ENCODE measurements around the gene OR1K1. TPM values are rescaled to one million over a fixed set of nuclear protein-coding genes. Genes with fewer than 3 reads are reported as not detected.
A peak's percentile ranks its signal among the peaks of the same experiment; 100 is the strongest.
"Not testable (repeated sequence)": the region's sequence is repeated elsewhere in the genome, so short reads cannot be mapped to it uniquely, and the experiment has no call there.

Gene OR1K1
- total RNA-seq, 3 donors from 2014 or later = not detected

GRCh38 chr9:122821278-122821943, 21.5 kb downstream of the OR1K1 start:
- ATAC-seq = no peak
- H3K4me3 Mint-ChIP-seq = no peak overlapping the region
- H3K4me1 Mint-ChIP-seq (ENCODE audit: low read depth) = peaks cover 52% of the 10 kb centered on the region

GRCh38 chr9:122822056-122822455, 22.1 kb downstream of the OR1K1 start:
- peaks cover 22% of the 10 kb centered on the region for H3K36me3 Mint-ChIP-seq (ENCODE audit: insufficient read depth)
- H3K4me1 Mint-ChIP-seq (ENCODE audit: low read depth) = peaks cover 53% of the 10 kb centered on the region
- H3K9me3 Mint-ChIP-seq = no peaks in the 10 kb centered on the region
- no peak for ATAC-seq
- no peaks in the 10 kb centered on the region for H3K27me3 Mint-ChIP-seq (ENCODE audit: low read depth)
- no peak for DNase-seq
- no peak overlapping the region for H3K4me3 Mint-ChIP-seq

More at GRCh38 chr9:122821278-122821943, 21.5 kb downstream of the OR1K1 start:
- no peak for DNase-seq
- Mint-ChIP-seq H3K27me3 (ENCODE audit: low read depth) (no peaks in the 10 kb centered on the region), H3K9me3 (no peaks in the 10 kb centered on the region), H3K36me3 (ENCODE audit: insufficient read depth) (peaks cover 19% of the 10 kb centered on the region)

- ATAC-seq = no peak
- DNase-seq = no peak
- Mint-ChIP-seq H3K27me3 (ENCODE audit: low read depth) (no peaks in the 10 kb centered on the region), H3K4me1 (ENCODE audit: low read depth) (peaks cover 57% of the 10 kb centered on the region), H3K9me3 (no peaks in the 10 kb centered on the region), H3K36me3 (ENCODE audit: insufficient read depth) (peaks cover 22% of the 10 kb centered on the region), H3K4me3 (no peak overlapping the region)
Observed at GRCh38 chr9:122822938-122823337, 23.0 kb downstream of the OR1K1 start.

GRCh38 chr9:122827761-122828093, 27.8 kb downstream of the OR1K1 start:
- no peaks in the 10 kb centered on the region for H3K9me3 Mint-ChIP-seq
- H3K36me3 Mint-ChIP-seq (ENCODE audit: insufficient read depth) = peaks cover 11% of the 10 kb centered on the region
- peak; percentile 2 to 6 for ATAC-seq
- no peak for DNase-seq
- H3K4me3 Mint-ChIP-seq = peak overlapping the region; percentile 98
- H3K27me3 Mint-ChIP-seq (ENCODE audit: low read depth) = no peaks in the 10 kb centered on the region
- H3K4me1 Mint-ChIP-seq (ENCODE audit: low read depth) = peaks cover 37% of the 10 kb centered on the region

DNA sequence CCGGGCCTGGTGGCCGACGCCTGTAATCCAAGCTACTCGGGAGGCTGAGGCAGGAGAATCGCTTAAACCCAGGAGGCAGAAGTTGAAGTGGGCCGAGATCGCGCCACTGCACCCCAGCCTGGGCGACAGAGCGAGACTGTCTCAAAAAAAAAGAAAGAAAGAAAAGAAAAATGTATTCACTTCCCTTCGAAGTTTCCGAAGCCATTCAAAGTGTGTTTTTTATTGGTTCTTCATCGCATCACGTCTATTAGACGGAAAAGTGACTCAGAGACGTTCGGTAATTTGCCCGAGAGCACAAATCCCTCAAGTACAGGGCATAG, 29.0 kb downstream of the OR1K1 start:
- not testable (repeated sequence) for H3K9me3 Mint-ChIP-seq; H3K27me3 Mint-ChIP-seq (ENCODE audit: low read depth); DNase-seq; H3K36me3 Mint-ChIP-seq (ENCODE audit: insufficient read depth); ATAC-seq
- Mint-ChIP-seq H3K4me1 (ENCODE audit: low read depth) (peaks cover 33% of the 10 kb centered on the region), H3K4me3 (peak overlapping the region; percentile 98)

- peak overlapping the region; percentile 41 for H3K4me3 Mint-ChIP-seq
- H3K27me3 Mint-ChIP-seq (ENCODE audit: low read depth) = no peaks in the 10 kb centered on the region
- ATAC-seq (no peak), DNase-seq (no peak)
- no peaks in the 10 kb centered on the region for H3K9me3 Mint-ChIP-seq
- H3K36me3 Mint-ChIP-seq (ENCODE audit: insufficient read depth) = no peaks in the 10 kb centered on the region
- peaks cover 17% of the 10 kb centered on the region for H3K4me1 Mint-ChIP-seq (ENCODE audit: low read depth)
Observed at GRCh38 chr9:122832194-122832593, 32.3 kb downstream of the OR1K1 start.

DNA sequence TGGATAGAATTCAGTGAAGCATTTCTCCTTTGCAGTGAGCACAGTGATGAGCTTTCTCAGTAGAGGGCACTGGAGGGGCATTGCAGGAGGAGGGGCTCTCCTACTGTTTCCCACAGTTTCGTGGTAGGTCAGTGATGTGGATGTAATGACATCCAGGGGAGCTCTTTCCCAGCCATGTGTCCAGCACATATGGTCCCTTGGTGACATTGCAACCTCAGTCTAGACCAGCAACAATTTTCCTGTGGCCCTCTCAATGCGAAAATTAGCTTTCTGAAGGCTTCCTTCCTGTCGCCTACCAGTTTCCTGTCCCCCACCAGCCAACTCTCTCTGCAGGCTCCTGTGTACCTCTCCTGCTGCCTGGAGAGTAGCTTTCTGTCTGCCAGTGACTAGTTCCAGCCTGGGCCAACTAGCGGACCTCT, 35.4 kb downstream of the OR1K1 start:
- H3K9me3 Mint-ChIP-seq = no peaks in the 10 kb centered on the region
- no peaks in the 10 kb centered on the region for H3K36me3 Mint-ChIP-seq (ENCODE audit: insufficient read depth)
- peak overlapping the region; percentile 50 for H3K4me3 Mint-ChIP-seq
- no peaks in the 10 kb centered on the region for H3K27me3 Mint-ChIP-seq (ENCODE audit: low read depth)
- ATAC-seq (peak; percentile 58 to 67), DNase-seq (no peak)
- H3K4me1 Mint-ChIP-seq (ENCODE audit: low read depth) = peaks cover 14% of the 10 kb centered on the region

DNA sequence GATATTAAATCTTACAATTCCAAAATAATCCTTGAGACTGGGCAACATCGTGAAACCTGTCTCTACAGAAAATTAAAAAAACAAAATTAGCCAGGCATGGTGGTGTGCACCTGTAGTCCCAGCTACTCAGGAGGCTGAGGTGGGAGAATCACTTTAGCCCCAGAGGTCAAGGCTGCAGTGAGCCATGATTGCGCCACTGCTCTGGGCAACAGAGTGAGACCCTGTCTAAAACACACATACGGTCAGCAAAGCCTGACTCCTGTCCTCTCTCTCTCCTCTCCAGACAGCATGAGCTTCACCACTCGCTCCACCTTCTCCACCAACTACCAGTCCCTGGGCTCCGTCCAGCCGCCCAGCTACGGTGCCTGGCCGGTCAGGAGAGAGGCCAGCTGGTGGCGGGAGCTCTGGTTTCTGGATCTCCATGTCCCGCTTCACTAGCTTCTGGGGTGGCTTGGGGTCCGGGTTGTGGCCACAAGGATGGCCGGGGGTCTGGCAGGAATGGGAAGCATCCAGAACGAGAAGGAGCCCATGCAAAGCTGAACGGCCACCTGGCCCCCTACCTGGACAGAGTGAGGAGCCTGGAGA, 37.4 kb downstream of the OR1K1 start:
- no peaks in the 10 kb centered on the region for H3K27me3 Mint-ChIP-seq (ENCODE audit: low read depth)
- H3K4me1 Mint-ChIP-seq (ENCODE audit: low read depth) = peaks cover 12% of the 10 kb centered on the region
- H3K9me3 Mint-ChIP-seq = no peaks in the 10 kb centered on the region
- H3K4me3 Mint-ChIP-seq = no peak overlapping the region
- ATAC-seq (no peak), DNase-seq (no peak)
- H3K36me3 Mint-ChIP-seq (ENCODE audit: insufficient read depth) = no peaks in the 10 kb centered on the region

- not testable (repeated sequence) for H3K9me3 Mint-ChIP-seq
Observed at GRCh38 chr9:122838441-122838840, 38.5 kb downstream of the OR1K1 start.

DNA sequence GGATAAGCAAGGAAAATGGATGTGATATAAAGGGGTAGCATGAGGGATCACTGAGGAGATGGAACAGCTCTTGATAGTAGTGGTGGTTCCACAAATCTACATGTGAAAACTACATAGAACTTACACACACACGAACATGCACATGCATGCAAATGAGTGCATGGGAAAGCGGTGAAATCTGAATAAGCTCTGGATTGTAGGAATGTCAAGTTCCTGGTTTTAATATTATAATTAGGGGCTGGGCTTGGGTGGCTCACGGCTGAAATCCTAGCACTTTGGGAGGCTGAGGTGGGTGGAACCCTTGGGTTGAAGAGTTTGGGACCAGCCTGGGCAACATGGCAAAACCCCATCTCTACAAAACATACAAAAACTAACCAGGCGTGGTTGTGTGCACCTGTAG, 41.6 kb downstream of the OR1K1 start:
- DNase-seq (no peak), ATAC-seq (no peak)
- Mint-ChIP-seq H3K4me1 (ENCODE audit: low read depth) (peaks cover 13% of the 10 kb centered on the region), H3K36me3 (ENCODE audit: insufficient read depth) (peaks cover 2% of the 10 kb centered on the region), H3K27me3 (ENCODE audit: low read depth) (no peaks in the 10 kb centered on the region), H3K9me3 (no peaks in the 10 kb centered on the region), H3K4me3 (no peak overlapping the region)

More at GRCh38 chr9:122838441-122838840, 38.5 kb downstream of the OR1K1 start:
- peaks cover 12% of the 10 kb centered on the region for H3K4me1 Mint-ChIP-seq (ENCODE audit: low read depth)
- not testable (repeated sequence) for ATAC-seq; H3K36me3 Mint-ChIP-seq (ENCODE audit: insufficient read depth); H3K4me3 Mint-ChIP-seq; H3K27me3 Mint-ChIP-seq (ENCODE audit: low read depth); DNase-seq

DNA sequence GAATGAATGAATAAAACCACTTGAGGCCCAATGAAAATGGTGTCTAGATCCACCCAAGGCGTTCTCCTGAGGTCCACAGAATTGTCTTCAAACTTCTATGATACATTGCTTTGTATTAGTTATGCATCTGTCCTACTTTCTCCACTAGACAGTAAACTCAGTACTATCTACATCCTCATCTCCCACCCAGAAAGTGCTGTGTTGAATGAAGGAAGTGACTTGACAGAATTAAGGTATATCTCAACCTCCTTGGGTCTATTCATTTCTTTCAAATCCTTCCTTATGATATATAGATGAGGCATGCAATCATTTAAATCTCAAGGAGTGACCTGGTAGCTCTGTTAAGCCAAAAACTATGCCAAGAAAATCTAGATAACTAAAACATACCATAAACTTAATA, 44.2 kb downstream of the OR1K1 start:
- H3K36me3 Mint-ChIP-seq (ENCODE audit: insufficient read depth) = peaks cover 7% of the 10 kb centered on the region
- peaks cover 25% of the 10 kb centered on the region for H3K4me1 Mint-ChIP-seq (ENCODE audit: low read depth)
- no peak overlapping the region for H3K4me3 Mint-ChIP-seq
- H3K27me3 Mint-ChIP-seq (ENCODE audit: low read depth) = no peaks in the 10 kb centered on the region
- no peak for ATAC-seq
- no peak for DNase-seq
- H3K9me3 Mint-ChIP-seq = no peaks in the 10 kb centered on the region

DNA sequence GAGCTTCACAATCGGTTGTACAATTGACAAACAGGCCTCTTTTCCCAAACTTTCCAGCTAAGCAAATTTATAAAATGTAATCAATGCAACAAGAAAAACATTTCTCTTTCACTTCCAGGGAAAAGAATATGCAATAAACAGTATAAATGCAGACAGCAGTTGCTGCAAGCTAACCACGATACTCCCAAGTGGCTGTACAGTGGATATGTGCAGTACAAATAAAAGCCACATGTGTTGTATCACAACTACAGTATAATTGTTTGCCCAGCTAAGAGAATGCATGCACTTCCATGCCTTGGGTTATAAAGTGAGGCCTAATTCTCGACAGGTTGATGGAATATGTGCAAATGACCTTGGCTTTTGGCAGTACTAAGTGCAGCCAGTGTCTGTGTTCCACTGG, 45.2 kb downstream of the OR1K1 start:
- Mint-ChIP-seq H3K27me3 (ENCODE audit: low read depth) (no peaks in the 10 kb centered on the region), H3K9me3 (no peaks in the 10 kb centered on the region), H3K36me3 (ENCODE audit: insufficient read depth) (peaks cover 12% of the 10 kb centered on the region), H3K4me1 (ENCODE audit: low read depth) (peaks cover 28% of the 10 kb centered on the region), H3K4me3 (no peak overlapping the region)
- DNase-seq = no peak
- ATAC-seq = no peak

GRCh38 chr9:122846371-122846940, 46.5 kb downstream of the OR1K1 start:
- Mint-ChIP-seq H3K4me1 (ENCODE audit: low read depth) (peaks cover 29% of the 10 kb centered on the region), H3K36me3 (ENCODE audit: insufficient read depth) (peaks cover 22% of the 10 kb centered on the region), H3K9me3 (no peaks in the 10 kb centered on the region), H3K27me3 (ENCODE audit: low read depth) (no peaks in the 10 kb centered on the region), H3K4me3 (no peak overlapping the region)
- ATAC-seq (peak; percentile 50 to 65), DNase-seq (no peak)

DNA sequence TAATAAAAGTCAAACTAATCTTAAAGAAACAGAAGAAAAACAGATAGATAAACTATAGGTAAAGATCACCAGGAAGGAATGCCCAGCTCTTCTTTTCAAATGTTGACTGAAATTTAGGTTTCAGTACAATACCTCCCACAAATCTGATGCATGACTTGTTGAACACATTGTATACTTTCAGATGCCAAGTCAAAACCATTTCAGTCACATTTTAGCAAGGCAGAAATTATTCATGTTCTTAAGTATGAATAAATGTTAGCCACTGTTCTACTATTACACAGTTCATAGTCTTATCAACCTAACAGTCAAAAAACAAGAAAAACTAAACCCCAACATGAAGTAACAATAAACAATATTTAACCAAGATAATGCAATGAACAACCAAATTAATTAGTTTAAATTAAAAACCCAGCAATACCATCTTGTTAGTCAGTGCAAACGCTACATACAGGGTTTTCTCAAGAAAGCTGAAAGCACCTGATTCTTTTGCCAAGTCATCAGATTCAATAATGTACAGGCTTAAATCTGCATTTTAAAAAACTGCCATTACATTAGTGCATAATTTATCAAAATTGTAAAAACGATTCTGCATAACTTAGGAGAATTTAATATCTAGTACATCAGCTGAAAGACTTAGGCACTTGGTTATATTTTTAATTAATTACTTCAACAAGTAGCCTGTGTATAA, 48.5 kb downstream of the OR1K1 start:
- DNase-seq = no peak
- H3K27me3 Mint-ChIP-seq (ENCODE audit: low read depth) = no peaks in the 10 kb centered on the region
- peaks cover 29% of the 10 kb centered on the region for H3K4me1 Mint-ChIP-seq (ENCODE audit: low read depth)
- H3K36me3 Mint-ChIP-seq (ENCODE audit: insufficient read depth) = peaks cover 20% of the 10 kb centered on the region
- H3K9me3 Mint-ChIP-seq = no peaks in the 10 kb centered on the region
- H3K4me3 Mint-ChIP-seq = no peak overlapping the region
- peak; percentile 46 to 63 for ATAC-seq
